H9 (cell line): Measurements from ENCODE around the gene IMPA2. TPM values are rescaled to one million over a fixed set of nuclear protein-coding genes. Genes with fewer than 3 reads are reported as not detected.

Experiments
- DNase-seq: peaks from one replicate; pipeline ENCODE4 v3.0.0-alpha.2; 2017
- H2AFZ ChIP-seq: one replicate; pipeline ENCODE4 v1.6.1; 2013; ENCODE audit warnings: mild to moderate bottlenecking, low read length, control low read depth, moderate library complexity
- H2AK5ac ChIP-seq: 2 replicates; pipeline ENCODE4 v1.6.1; 2013; ENCODE audit warnings: low read length, control low read depth, mixed read lengths; ENCODE audit not compliant: insufficient read length
- H2BK120ac ChIP-seq: one replicate; pipeline ENCODE4 v1.6.1; 2013; ENCODE audit warnings: low read depth, mild to moderate bottlenecking, low read length, control low read depth, inconsistent platforms; ENCODE audit not compliant: poor library complexity, severe bottlenecking
- H2BK12ac ChIP-seq: 2 replicates; pipeline ENCODE4 v1.6.1; 2013; ENCODE audit warnings: low read length, control low read depth, mixed read lengths, low read depth; ENCODE audit not compliant: insufficient read length
- H2BK15ac ChIP-seq: 2 replicates; pipeline ENCODE4 v1.6.1; 2013; ENCODE audit warnings: low read depth, low read length, control low read depth
- H2BK20ac ChIP-seq: one replicate; pipeline ENCODE4 v1.6.1; 2013; ENCODE audit warnings: low read depth, mild to moderate bottlenecking, low read length, control low read depth, inconsistent platforms; ENCODE audit not compliant: poor library complexity, severe bottlenecking
- H2BK5ac ChIP-seq: 2 replicates; pipeline ENCODE4 v1.6.1; 2013; ENCODE audit warnings: low read length, control low read depth, mixed read lengths; ENCODE audit not compliant: insufficient read length
- H3K14ac ChIP-seq: 2 replicates; pipeline ENCODE4 v1.6.1; 2013; ENCODE audit warnings: low read length, control low read depth; ENCODE audit not compliant: insufficient read depth
- H3K18ac ChIP-seq: 2 replicates; pipeline ENCODE4 v1.6.1; 2013; ENCODE audit warnings: low read depth, mild to moderate bottlenecking, mixed read lengths, low read length, control low read depth; ENCODE audit not compliant: insufficient read length
- H3K23ac ChIP-seq: 2 replicates; pipeline ENCODE4 v1.6.1; 2013; ENCODE audit warnings: low read length, control low read depth, mixed read lengths, low read depth; ENCODE audit not compliant: insufficient read length
- H3K23me2 ChIP-seq: 2 replicates; pipeline ENCODE4 v1.6.1; 2013; ENCODE audit warnings: low read depth, mild to moderate bottlenecking, mixed read lengths, low read length, control low read depth; ENCODE audit not compliant: insufficient read length, poor library complexity, severe bottlenecking
- H3K27ac ChIP-seq: 2 replicates; pipeline ENCODE4 v1.5.1; 2013; ENCODE audit warnings: low read length, control low read depth, mixed read lengths, low read depth; ENCODE audit not compliant: insufficient read length
- H3K27me3 ChIP-seq: 2 replicates; pipeline ENCODE4 v1.6.1; 2013; ENCODE audit warnings: low read length, control low read depth, inconsistent platforms; ENCODE audit not compliant: insufficient read depth
- H3K4ac ChIP-seq: 2 replicates; pipeline ENCODE4 v1.6.1; 2013; ENCODE audit warnings: low read depth, mild to moderate bottlenecking, control low read depth, inconsistent platforms, low read length, moderate library complexity
- H3K4me1 ChIP-seq: 2 replicates; pipeline ENCODE4 v1.6.1; 2013; ENCODE audit warnings: low read length, control low read depth, inconsistent platforms; ENCODE audit not compliant: insufficient read depth
- H3K4me2 ChIP-seq: 2 replicates; pipeline ENCODE4 v1.6.1; 2013; ENCODE audit warnings: low read length, control low read depth, mixed read lengths; ENCODE audit not compliant: insufficient read length, insufficient read depth
- H3K56ac ChIP-seq: 2 replicates; pipeline ENCODE4 v1.6.1; 2013; ENCODE audit warnings: low read depth, mild to moderate bottlenecking, mixed read lengths, low read length, control low read depth; ENCODE audit not compliant: insufficient read length
- H3K79me1 ChIP-seq: 2 replicates; pipeline ENCODE4 v1.6.1; 2013; ENCODE audit warnings: low read depth, mild to moderate bottlenecking, moderate library complexity, low read length, control low read depth, inconsistent platforms; ENCODE audit not compliant: insufficient read depth, poor library complexity, severe bottlenecking
- H3K79me2 ChIP-seq: 2 replicates; pipeline ENCODE4 v1.6.1; 2013; ENCODE audit warnings: low read length, control low read depth, inconsistent platforms; ENCODE audit not compliant: insufficient read depth
- H3K9ac ChIP-seq: 2 replicates; pipeline ENCODE4 v1.6.1; 2013; ENCODE audit warnings: low read length, control low read depth, mixed read lengths; ENCODE audit not compliant: insufficient read length; ENCODE audit errors: extremely low read depth
- H3K9me3 ChIP-seq: one replicate; pipeline ENCODE4 v1.6.1; 2013; ENCODE audit warnings: low read depth, low read length, inconsistent platforms; ENCODE audit not compliant: control insufficient read depth
- H3T11ph ChIP-seq: one replicate; pipeline ENCODE4 v1.6.1; 2013; ENCODE audit warnings: mild to moderate bottlenecking, low read length, control low read depth, inconsistent platforms
- H4K20me1 ChIP-seq: one replicate; pipeline ENCODE4 v1.6.1; 2013; ENCODE audit not compliant: control insufficient read depth, insufficient read length, insufficient read depth
- H4K5ac ChIP-seq: 2 replicates; pipeline ENCODE4 v1.6.1; 2013; ENCODE audit warnings: low read depth, mild to moderate bottlenecking, mixed read lengths, low read length, control low read depth; ENCODE audit not compliant: insufficient read length
- H4K8ac ChIP-seq: replicated peaks from 2 replicates; pipeline ENCODE4 v1.6.1; 2013; ENCODE audit warnings: low read length, control low read depth, mixed read lengths, low read depth; ENCODE audit not compliant: insufficient read length
- H4K91ac ChIP-seq: 2 replicates; pipeline ENCODE4 v1.6.1; 2013; ENCODE audit warnings: low read depth, mild to moderate bottlenecking, moderate library complexity, mixed read lengths, low read length, control low read depth; ENCODE audit not compliant: insufficient read length
- H3K27ac Mint-ChIP-seq, 3 experiments: 2 replicates in 2 of 3; 3 replicates in 1 of 3; pipeline ENCODE4 v1.8.0; 2020 to 2021; ENCODE audit warnings: mixed read lengths in 3 of 3, mild to moderate bottlenecking in 1 of 3, moderate library complexity in 1 of 3
- H3K27me3 Mint-ChIP-seq: 2 replicates; pipeline ENCODE4 v1.8.0; 2021; ENCODE audit warnings: low read depth, mild to moderate bottlenecking, moderate library complexity, mixed read lengths
- H3K36me3 Mint-ChIP-seq, 3 experiments: 2 replicates in 2 of 3; 3 replicates in 1 of 3; pipeline ENCODE4 v1.8.0; 2020 to 2021; ENCODE audit warnings: low read depth in 3 of 3, mixed read lengths in 3 of 3; ENCODE audit not compliant: insufficient read depth in 1 of 3
- H3K4me1 Mint-ChIP-seq, 2 experiments: 2 replicates each; pipeline ENCODE4 v1.8.0; 2020; ENCODE audit warnings: mixed read lengths in 2 of 2
- H3K4me3 Mint-ChIP-seq, 2 experiments: 2 replicates in 1 of 2; 3 replicates in 1 of 2; pipeline ENCODE4 v1.8.0; 2020 to 2021; ENCODE audit warnings: mild to moderate bottlenecking in 2 of 2, mixed read lengths in 2 of 2, moderate library complexity in 1 of 2
- H3K9me3 Mint-ChIP-seq, 2 experiments: 2 replicates in 1 of 2; 3 replicates in 1 of 2; pipeline ENCODE4 v1.8.0; 2020; ENCODE audit warnings: mild to moderate bottlenecking in 2 of 2, mixed read lengths in 2 of 2, moderate library complexity in 1 of 2
- WGBS: extraction: QIAGEN DNeasy Blood & Tissue Kit; methylation state at CpG from one replicate; pipeline ENCODE4 v1.1.7; 2013; ENCODE audit warnings: missing lambda C conversion rate, low lambda C conversion rate, mixed read lengths; ENCODE audit not compliant: insufficient read length; ENCODE audit errors: extremely low coverage; 5-methylcytosine and 5-hydroxymethylcytosine counted together
- total RNA-seq: library from RNA; stranded (reverse); gene quantifications from 2 replicates; pipeline ENCODE4 v1.2.1, GENCODE V29; 2021
- TF ChIP-seq, protein P1 (sequence below): fragments of 200-600 bp; sonication (generic); conservative IDR thresholded peaks from 3 replicates; pipeline ENCODE4 v1.8.0; 2021; ENCODE audit warnings: antibody characterized with exemption, mild to moderate bottlenecking

Gene IMPA2
- total RNA-seq, 1 experiment from 2014 or later, result 73.8 TPM

DNA sequence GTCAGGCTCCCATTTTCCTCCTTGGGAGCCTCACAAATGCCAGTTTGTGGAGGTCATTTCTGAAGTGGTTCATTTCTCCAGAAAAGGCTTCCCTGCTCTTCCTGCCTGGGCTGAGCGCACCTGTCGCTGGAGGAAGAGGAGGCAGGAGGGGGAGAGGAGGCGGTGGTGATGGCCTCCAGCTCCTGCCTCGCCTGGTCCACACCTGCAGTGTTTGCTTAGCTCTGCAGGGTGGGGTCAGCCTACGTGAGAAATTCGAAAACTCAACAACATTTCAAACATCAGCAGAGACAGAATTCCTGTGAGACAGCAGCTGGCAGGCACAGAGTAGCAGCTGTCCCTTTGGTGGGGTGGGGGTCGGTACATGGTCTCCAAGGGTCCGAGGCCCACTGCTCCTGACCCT is 7.9 kb downstream of the IMPA2 start:
- no peaks in the 10 kb centered on the region; the same call in 1 of the 2 replicates for H3K27me3 Mint-ChIP-seq
- TF ChIP-seq, protein P1, sequence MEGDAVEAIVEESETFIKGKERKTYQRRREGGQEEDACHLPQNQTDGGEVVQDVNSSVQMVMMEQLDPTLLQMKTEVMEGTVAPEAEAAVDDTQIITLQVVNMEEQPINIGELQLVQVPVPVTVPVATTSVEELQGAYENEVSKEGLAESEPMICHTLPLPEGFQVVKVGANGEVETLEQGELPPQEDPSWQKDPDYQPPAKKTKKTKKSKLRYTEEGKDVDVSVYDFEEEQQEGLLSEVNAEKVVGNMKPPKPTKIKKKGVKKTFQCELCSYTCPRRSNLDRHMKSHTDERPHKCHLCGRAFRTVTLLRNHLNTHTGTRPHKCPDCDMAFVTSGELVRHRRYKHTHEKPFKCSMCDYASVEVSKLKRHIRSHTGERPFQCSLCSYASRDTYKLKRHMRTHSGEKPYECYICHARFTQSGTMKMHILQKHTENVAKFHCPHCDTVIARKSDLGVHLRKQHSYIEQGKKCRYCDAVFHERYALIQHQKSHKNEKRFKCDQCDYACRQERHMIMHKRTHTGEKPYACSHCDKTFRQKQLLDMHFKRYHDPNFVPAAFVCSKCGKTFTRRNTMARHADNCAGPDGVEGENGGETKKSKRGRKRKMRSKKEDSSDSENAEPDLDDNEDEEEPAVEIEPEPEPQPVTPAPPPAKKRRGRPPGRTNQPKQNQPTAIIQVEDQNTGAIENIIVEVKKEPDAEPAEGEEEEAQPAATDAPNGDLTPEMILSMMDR, result no peak

More for the DNA sequence above, 7.9 kb downstream of the IMPA2 start:
- Mint-ChIP-seq H3K27ac (no peak overlapping the region), H3K4me1 (peaks cover 56 to 63% of the 10 kb centered on the region in 2 experiments), H3K36me3 (peaks cover 7 to 18% (median 7%) of the 10 kb centered on the region in 3 experiments), H3K4me3 (peak overlapping the region in 1 of 2 experiments; percentile 9; a peak in 2 of 5 replicates), H3K9me3 (no peaks in the 10 kb centered on the region)
- H3K9me3 ChIP-seq, result no peaks in the 10 kb centered on the region
- no CpG with 5 or more reads among the region's 8 CpGs for WGBS
- no peak overlapping the region for H3K4ac ChIP-seq
- H3K27me3 ChIP-seq, result no peaks in the 10 kb centered on the region
- H2BK5ac ChIP-seq, result no peak overlapping the region
- no peak overlapping the region for H3K4me2 ChIP-seq
- H2BK15ac ChIP-seq, result no peak overlapping the region
- no peak overlapping the region for H3T11ph ChIP-seq
- no peak overlapping the region for H4K5ac ChIP-seq
- no peak overlapping the region for H2AFZ ChIP-seq
- H3K23me2 ChIP-seq, result no peaks in the 10 kb centered on the region
- H2BK120ac ChIP-seq, result no peak overlapping the region
- H3K4me1 ChIP-seq, result peaks cover 14% of the 10 kb centered on the region; the same call in 1 of the 2 replicates
- H3K14ac ChIP-seq, result no peak overlapping the region
- peaks cover 27% of the 10 kb centered on the region; the same call in 1 of the 2 replicates for H3K79me2 ChIP-seq
- peaks cover 13% of the 10 kb centered on the region for H3K79me1 ChIP-seq
- no peak overlapping the region for H4K91ac ChIP-seq
- no peak overlapping the region for H2BK20ac ChIP-seq
- no peak overlapping the region for H3K9ac ChIP-seq
- H4K8ac ChIP-seq, result no peak overlapping the region
- H2BK12ac ChIP-seq, result no peak overlapping the region
- DNase-seq, result no peak
- H4K20me1 ChIP-seq, result no peaks in the 10 kb centered on the region
- H3K23ac ChIP-seq, result no peak overlapping the region
- no peak overlapping the region for H2AK5ac ChIP-seq
- no peak overlapping the region for H3K18ac ChIP-seq
- H3K27ac ChIP-seq, result no peak overlapping the region
- no peak overlapping the region for H3K56ac ChIP-seq
